Endodermal cell (in vitro differentiated cells): ENCODE measurements around the gene PSMC3. TPM values are rescaled to one million over a fixed set of nuclear protein-coding genes. Genes with fewer than 3 reads are reported as not detected.

ENCODE experiments used
- DNase-seq: peaks from one replicate; pipeline ENCODE4 v3.0.0-alpha.2; 2017
- H3K27ac ChIP-seq: 2 replicates; pipeline ENCODE4 v1.5.1; 2013; ENCODE audit warnings: mild to moderate bottlenecking, low read depth, low read length, moderate library complexity
- H3K27me3 ChIP-seq: 2 replicates; pipeline ENCODE4 v1.6.1; 2013; ENCODE audit warnings: mild to moderate bottlenecking, low read length, moderate library complexity; ENCODE audit not compliant: insufficient read depth, control insufficient read depth, poor library complexity, severe bottlenecking
- H3K36me3 ChIP-seq: 2 replicates; pipeline ENCODE4 v1.7.0; 2013; ENCODE audit warnings: mild to moderate bottlenecking, low read length, moderate library complexity; ENCODE audit not compliant: control insufficient read depth, insufficient read depth
- H3K4me1 ChIP-seq: one replicate; pipeline ENCODE4 v1.7.0; 2013; ENCODE audit warnings: low read length; ENCODE audit not compliant: control insufficient read depth, insufficient read depth
- H3K4me3 ChIP-seq: 2 replicates; pipeline ENCODE4 v1.5.1; 2013; ENCODE audit warnings: mild to moderate bottlenecking, low read length, moderate library complexity
- H3K9ac ChIP-seq: 2 replicates; pipeline ENCODE4 v1.6.1; 2013; ENCODE audit warnings: mild to moderate bottlenecking, low read length, moderate library complexity; ENCODE audit not compliant: poor library complexity, severe bottlenecking; ENCODE audit errors: extremely low read depth
- H3K9me3 ChIP-seq: 2 replicates; pipeline ENCODE4 v1.6.1; 2013; ENCODE audit warnings: mild to moderate bottlenecking, low read length, moderate library complexity; ENCODE audit not compliant: control insufficient read depth
- H3K27ac Mint-ChIP-seq: 2 replicates; pipeline ENCODE4 v1.8.0; 2020; ENCODE audit warnings: mixed read lengths
- H3K27me3 Mint-ChIP-seq: 2 replicates; pipeline ENCODE4 v1.8.0; 2021; ENCODE audit warnings: mild to moderate bottlenecking, mixed read lengths; ENCODE audit not compliant: insufficient read depth
- H3K36me3 Mint-ChIP-seq: 2 replicates; pipeline ENCODE4 v1.8.0; 2020; ENCODE audit warnings: low read depth, mixed read lengths
- H3K4me1 Mint-ChIP-seq: 2 replicates; pipeline ENCODE4 v1.8.0; 2020; ENCODE audit warnings: mixed read lengths
- H3K4me3 Mint-ChIP-seq: 2 replicates; pipeline ENCODE4 v1.8.0; 2020; ENCODE audit warnings: mild to moderate bottlenecking, moderate library complexity, mixed read lengths
- H3K9me3 Mint-ChIP-seq: 2 replicates; pipeline ENCODE4 v1.8.0; 2020; ENCODE audit warnings: mild to moderate bottlenecking, mixed read lengths
- CTCF ChIP-seq: fragments of 200-600 bp; sonication (generic); conservative IDR thresholded peaks from 2 replicates; pipeline ENCODE4 v1.5.0; 2021; ENCODE audit warnings: antibody characterized with exemption, mild to moderate bottlenecking
- WGBS, 2 experiments: methylation state at CpG; one replicate each; pipeline versions ENCODE4 v1.1.5 to v1.1.7; 2013; ENCODE audit warnings: missing lambda C conversion rate in 2 of 2, mixed read lengths in 1 of 2; ENCODE audit not compliant: insufficient coverage in 1 of 2, insufficient read length in 1 of 2; 5-methylcytosine and 5-hydroxymethylcytosine counted together
- total RNA-seq, 2 donors: library from RNA; stranded (reverse); fragmentation: NEBNext Ultra II Directional in 1 of 2; extraction: Animal tissue kit (Norgen Biotek cat#: 25700) in 1 of 2; gene quantifications; 2 replicates in 1 of 2; 3 replicates in 1 of 2; pipeline ENCODE4 v1.2.1, GENCODE V29; 2021

Gene PSMC3
- total RNA-seq, 2 donors from 2014 or later, result 152 to 175 TPM

GRCh38 chr11:47449541-47449940 is 23.3 kb upstream of the PSMC3 start:
- Mint-ChIP-seq H3K4me3 (no peak overlapping the region), H3K27ac (no peak overlapping the region), H3K9me3 (no peaks in the 10 kb centered on the region), H3K4me1 (no peaks in the 10 kb centered on the region), H3K27me3 (no peaks in the 10 kb centered on the region), H3K36me3 (peaks cover 7% of the 10 kb centered on the region)
- Histone ChIP-seq H3K36me3 (no peaks in the 10 kb centered on the region), H3K27me3 (no peaks in the 10 kb centered on the region), H3K9me3 (no peaks in the 10 kb centered on the region), H3K4me1 (no peaks in the 10 kb centered on the region), H3K27ac (no peak overlapping the region), H3K9ac (no peak overlapping the region), H3K4me3 (no peak overlapping the region)
- WGBS, 2 experiments, result 89 to 96% methylated on average over 6 to 8 of the region's 8 CpGs
- no peak for DNase-seq
- no peak for TF ChIP-seq CTCF

GRCh38 chr11:47448566-47449427 is 22.6 kb upstream of the PSMC3 start, which contains the start of gene RAPSN:
Gene RAPSN, minus strand, starts transcription at chr11:47449136. Its CDS starts 172 bp downstream, at chr11:47448964.
- Histone ChIP-seq H3K27me3 (no peaks in the 10 kb centered on the region), H3K9ac (no peak within 1 kb of the TSS), H3K9me3 (no peaks in the 10 kb centered on the region), H3K4me1 (no peaks in the 10 kb centered on the region), H3K4me3 (no peak within 1 kb of the TSS), H3K27ac (no peak within 1 kb of the TSS), H3K36me3 (no peaks in the 10 kb centered on the region)
- Mint-ChIP-seq H3K4me1 (no peaks in the 10 kb centered on the region), H3K27me3 (no peaks in the 10 kb centered on the region), H3K27ac (no peak within 1 kb of the TSS), H3K9me3 (no peaks in the 10 kb centered on the region), H3K4me3 (no peak within 1 kb of the TSS), H3K36me3 (peaks cover 4% of the 10 kb centered on the region)
- no peak for TF ChIP-seq CTCF
- DNase-seq, result no peak
- 92 to 94% methylated on average over 11 to 32 of the region's 32 CpGs for WGBS, 2 experiments

- H3K4me3 Mint-ChIP-seq, result no peak overlapping the region
- H3K9me3 ChIP-seq, result no peaks in the 10 kb centered on the region
Measured at GRCh38 chr11:47447906-47448305, 21.7 kb upstream of the PSMC3 start.

More at GRCh38 chr11:47447906-47448305, 21.7 kb upstream of the PSMC3 start:
- H3K27me3 ChIP-seq, result no peaks in the 10 kb centered on the region
- H3K27ac Mint-ChIP-seq, result no peak overlapping the region
- no peaks in the 10 kb centered on the region for H3K36me3 ChIP-seq
- H3K4me3 ChIP-seq, result no peak overlapping the region
- H3K9me3 Mint-ChIP-seq, result no peaks in the 10 kb centered on the region
- H3K4me1 Mint-ChIP-seq, result no peaks in the 10 kb centered on the region
- no peak for TF ChIP-seq CTCF
- no peaks in the 10 kb centered on the region for H3K4me1 ChIP-seq
- WGBS, 2 experiments, result 90 to 96% methylated on average over 12 of the region's 12 CpGs
- H3K36me3 Mint-ChIP-seq, result peaks cover 1% of the 10 kb centered on the region
- no peak overlapping the region for H3K27ac ChIP-seq
- H3K27me3 Mint-ChIP-seq, result no peaks in the 10 kb centered on the region
- no peak for DNase-seq
- no peak overlapping the region for H3K9ac ChIP-seq
